Neutrophil (primary cell): Measurements from ENCODE around the gene TARBP1.

ENCODE experiments used
- H3K27ac ChIP-seq: fragments of 200-600 bp; sonication (generic); 2 replicates; pipeline ENCODE4 v1.5.1; 2016; ENCODE audit warnings: mild to moderate bottlenecking, moderate library complexity
- H3K27me3 ChIP-seq: fragments of 200-600 bp; sonication (generic); 2 replicates; pipeline ENCODE4 v1.6.0; 2016; ENCODE audit warnings: mild to moderate bottlenecking
- H3K36me3 ChIP-seq: fragments of 200-600 bp; sonication (generic); 2 replicates; pipeline ENCODE4 v1.5.1; 2017
- H3K4me1 ChIP-seq, 2 experiments: fragments of 200-600 bp in 1 of 2; sonication (generic) in 1 of 2; 1 replicate in 1 of 2; 2 replicates in 1 of 2; pipeline versions ENCODE4 v1.5.1 to v1.6.1; 2013 to 2016; ENCODE audit warnings: low read depth in 1 of 2, low read length in 1 of 2, mild to moderate bottlenecking in 1 of 2, moderate library complexity in 1 of 2; ENCODE audit not compliant: control insufficient read depth in 1 of 2, insufficient read depth in 1 of 2
- H3K4me3 ChIP-seq, 2 experiments: fragments of 200-600 bp in 1 of 2; sonication (generic) in 1 of 2; 1 replicate in 1 of 2; 2 replicates in 1 of 2; pipeline ENCODE4 v1.5.1; 2013 to 2016; ENCODE audit warnings: low read depth in 1 of 2, low read length in 1 of 2, mild to moderate bottlenecking in 1 of 2, moderate library complexity in 1 of 2
- H3K9me3 ChIP-seq: fragments of 200-600 bp; sonication (generic); 2 replicates; pipeline ENCODE4 v1.5.1; 2016
- CTCF ChIP-seq: fragments of 200-600 bp; sonication (generic); IDR thresholded peaks from 2 replicates; pipeline ENCODE4 v1.5.1; 2016; ENCODE audit warnings: antibody characterized with exemption

Gene TARBP1

GRCh38 chr1:234479866-234480265 is 887 bp upstream of the TARBP1 start:
- Histone ChIP-seq H3K27ac (no peak overlapping the region), H3K36me3 (no peaks in the 10 kb centered on the region), H3K4me3 (no peak overlapping the region), H3K27me3 (peaks cover 14% of the 10 kb centered on the region), H3K9me3 (no peaks in the 10 kb centered on the region), H3K4me1 (peaks cover 26 to 33% of the 10 kb centered on the region in 2 experiments)
- TF ChIP-seq CTCF = no peak

- no peak overlapping the region for H3K27ac ChIP-seq
- H3K9me3 ChIP-seq = no peaks in the 10 kb centered on the region
- peak overlapping the region; percentile 60 to 69 for H3K4me3 ChIP-seq
- peaks cover 26 to 33% of the 10 kb centered on the region in 2 experiments for H3K4me1 ChIP-seq
- peaks cover 14% of the 10 kb centered on the region for H3K27me3 ChIP-seq
- no peak for TF ChIP-seq CTCF
- no peaks in the 10 kb centered on the region for H3K36me3 ChIP-seq
Measured at GRCh38 chr1:234479310-234479559, 256 bp upstream of the TARBP1 start.

- TF ChIP-seq CTCF = no peak
- Histone ChIP-seq H3K4me3 (peak overlapping the region; percentile 60 to 69), H3K36me3 (no peaks in the 10 kb centered on the region), H3K27ac (peak overlapping the region; percentile 53), H3K9me3 (no peaks in the 10 kb centered on the region), H3K4me1 (peaks cover 31 to 39% of the 10 kb centered on the region in 2 experiments), H3K27me3 (peaks cover 14% of the 10 kb centered on the region)
Measured at GRCh38 chr1:234478152-234478480, 863 bp downstream of the TARBP1 start.

- no peak overlapping the region for H3K27ac ChIP-seq
- no peaks in the 10 kb centered on the region for H3K9me3 ChIP-seq
- peaks cover 36 to 41% of the 10 kb centered on the region in 2 experiments for H3K4me1 ChIP-seq
- no peak for TF ChIP-seq CTCF
- H3K27me3 ChIP-seq = peaks cover 14% of the 10 kb centered on the region
- H3K36me3 ChIP-seq = no peaks in the 10 kb centered on the region
- peak overlapping the region; percentile 60 to 69 for H3K4me3 ChIP-seq
Measured at GRCh38 chr1:234477386-234478151, 1.4 kb downstream of the TARBP1 start.

- peaks cover 36 to 41% of the 10 kb centered on the region in 2 experiments for H3K4me1 ChIP-seq
Measured at GRCh38 chr1:234476172-234476571, 2.8 kb downstream of the TARBP1 start.

More at GRCh38 chr1:234476172-234476571, 2.8 kb downstream of the TARBP1 start:
- Histone ChIP-seq H3K27me3 (peaks cover 14% of the 10 kb centered on the region), H3K4me3 (no peak overlapping the region), H3K27ac (no peak overlapping the region), H3K36me3 (no peaks in the 10 kb centered on the region), H3K9me3 (no peaks in the 10 kb centered on the region)
- no peak for TF ChIP-seq CTCF
